ENCODE results near the gene SLC6A8. TPM values are rescaled to one million over a fixed set of nuclear protein-coding genes. Genes with fewer than 3 reads are reported as not detected.

Gene SLC6A8
- 28.0 and 31.3 TPM in 2 replicates for total RNA-seq

GRCh38 chrX:153687121-153688039 is at the start of gene SLC6A8:
Gene SLC6A8, plus strand, starts transcription at chrX:153687926. Its CDS starts 649 bp downstream, at chrX:153688575.

GRCh38 chrX:153646620-153647373 is 40.9 kb upstream of the SLC6A8 start, which contains the start of gene DUSP9:
Gene DUSP9, plus strand, starts transcription at chrX:153647203. Its CDS starts 751 bp downstream, at chrX:153647954.

GRCh38 chrX:153673428-153674218 is 14.1 kb upstream of the SLC6A8 start, which contains the start of gene PNCK:
Gene PNCK, minus strand, starts transcription at chrX:153673813. Its CDS starts 737 bp downstream, at chrX:153673076.

GRCh38 chrX:153724252-153725038 is 36.7 kb downstream of the SLC6A8 start, which contains the start of the genes ABCD1 and BCAP31:
Gene ABCD1, plus strand, starts transcription at chrX:153724856. Its CDS starts 411 bp downstream, at chrX:153725267.
Gene BCAP31, minus strand, starts transcription at chrX:153724387. Its CDS starts 1,143 bp downstream, at chrX:153723244.

Other genes starting within 250 kb of the SLC6A8 start
- gene TREX2, start 241.9 kb upstream of the SLC6A8 start, total RNA-seq = 1.1 and 5.5 TPM in 2 replicates
- gene HAUS7, start 217.3 kb upstream of the SLC6A8 start, total RNA-seq = 15.6 and 16.8 TPM in 2 replicates
- gene BGN, start 192.9 kb upstream of the SLC6A8 start, total RNA-seq = 318 and 356 TPM in 2 replicates
- not detected in 2 replicates for gene ATP2B3, start 170.3 kb upstream of the SLC6A8 start, total RNA-seq
- gene CCNQ, start 88.8 kb upstream of the SLC6A8 start, total RNA-seq = 14.9 and 22.7 TPM in 2 replicates
- gene DUSP9, start 40.7 kb upstream of the SLC6A8 start, total RNA-seq = 0.12 TPM in 1 of 2 replicates, not detected in the other
- gene PNCK, start 14.1 kb upstream of the SLC6A8 start, total RNA-seq = 0.20 and 0.25 TPM in 2 replicates
- 116 and 122 TPM in 2 replicates for gene BCAP31, start 36.5 kb downstream of the SLC6A8 start, total RNA-seq
- 11.7 and 11.8 TPM in 2 replicates for gene ABCD1, start 36.9 kb downstream of the SLC6A8 start, total RNA-seq
- 0.94 and 2.4 TPM in 2 replicates for gene PLXNB3, start 76.3 kb downstream of the SLC6A8 start, total RNA-seq
- gene SRPK3, start 93.1 kb downstream of the SLC6A8 start, total RNA-seq = 0.12 TPM in 1 of 2 replicates, not detected in the other
- 82.2 and 117 TPM in 2 replicates for gene IDH3G, start 106.4 kb downstream of the SLC6A8 start, total RNA-seq
- gene SSR4, start 106.7 kb downstream of the SLC6A8 start, total RNA-seq = 281 and 408 TPM in 2 replicates
- 0.69 and 1.3 TPM in 2 replicates for gene PDZD4, start 142.6 kb downstream of the SLC6A8 start, total RNA-seq
- gene L1CAM, start 198.2 kb downstream of the SLC6A8 start, total RNA-seq = 0.05 TPM in 1 of 2 replicates, not detected in the other
- gene AVPR2, start 216.7 kb downstream of the SLC6A8 start, total RNA-seq = not detected in 2 replicates
- gene ARHGAP4, start 238.3 kb downstream of the SLC6A8 start, total RNA-seq = 0.31 and 3.9 TPM in 2 replicates
- gene NAA10, start 247.1 kb downstream of the SLC6A8 start, total RNA-seq = 46.2 and 49.9 TPM in 2 replicates